WERI-Rb-1 (cell line): Measurements from ENCODE around the gene AP1S3.

ENCODE experiments used
- DNase-seq: peaks from one replicate; pipeline ENCODE4 v3.0.0-alpha.2; 2020
- H3K27ac ChIP-seq: fragments of 250-450 bp; sonication (Bioruptor Pico); 2 replicates; pipeline ENCODE4 v1.5.1; 2020; ENCODE audit warnings: mild to moderate bottlenecking, moderate library complexity
- H3K27me3 ChIP-seq: fragments of 250-450 bp; sonication (Bioruptor Pico); 2 replicates; pipeline ENCODE4 v1.5.1; 2021; ENCODE audit warnings: mild to moderate bottlenecking, low read depth, moderate library complexity; ENCODE audit not compliant: insufficient read depth, severe bottlenecking
- H3K36me3 ChIP-seq: fragments of 250-450 bp; sonication (Bioruptor Pico); 2 replicates; pipeline ENCODE4 v1.5.1; 2020; ENCODE audit warnings: mild to moderate bottlenecking, moderate library complexity
- H3K4me3 ChIP-seq: 2 replicates; pipeline ENCODE4 v1.5.1; 2011; ENCODE audit warnings: low read depth, mild to moderate bottlenecking, control low read depth, low read length
- H3K9me3 ChIP-seq: fragments of 250-450 bp; sonication (Bioruptor Pico); 2 replicates; pipeline ENCODE4 v1.5.1; 2021; ENCODE audit warnings: mild to moderate bottlenecking, moderate library complexity; ENCODE audit not compliant: severe bottlenecking
- CTCF ChIP-seq: IDR thresholded peaks from 2 replicates; pipeline ENCODE4 v1.5.1; 2011; ENCODE audit warnings: low read depth, mild to moderate bottlenecking, control low read depth, inconsistent platforms, low read length

The AP1S3 gene

GRCh38 chr2:223856584-223856983, 19.2 kb upstream of the AP1S3 start:
- no peaks in the 10 kb centered on the region for H3K36me3 ChIP-seq
- no peak overlapping the region for H3K4me3 ChIP-seq
- no peaks in the 10 kb centered on the region for H3K9me3 ChIP-seq
- no peak for DNase-seq
- no peaks in the 10 kb centered on the region for H3K27me3 ChIP-seq
- TF ChIP-seq CTCF: no peak
- H3K27ac ChIP-seq: no peak overlapping the region

DNA sequence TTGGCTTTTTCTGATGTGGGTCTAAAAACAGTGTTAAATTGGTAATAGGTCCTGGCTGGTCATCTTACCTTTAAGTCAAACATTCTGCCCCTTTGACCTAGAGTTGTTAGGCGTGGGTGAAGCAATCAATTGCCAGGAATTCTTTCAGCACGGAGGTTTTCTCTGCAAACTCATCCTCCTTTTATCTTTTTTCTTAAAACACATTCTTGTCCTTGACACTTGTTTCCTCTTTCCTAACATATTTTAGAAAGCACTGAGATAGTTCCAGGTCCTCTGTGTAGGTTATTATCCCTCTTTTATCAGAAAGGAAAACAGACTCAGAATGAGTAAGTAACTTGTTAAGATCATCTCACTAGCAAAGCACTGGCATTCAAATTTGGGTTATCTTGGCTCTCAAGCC, 18.6 kb upstream of the AP1S3 start:
- H3K9me3 ChIP-seq: no peaks in the 10 kb centered on the region
- no peak for DNase-seq
- H3K36me3 ChIP-seq: no peaks in the 10 kb centered on the region
- TF ChIP-seq CTCF: no peak
- no peak overlapping the region for H3K27ac ChIP-seq
- H3K4me3 ChIP-seq: no peak overlapping the region
- no peaks in the 10 kb centered on the region for H3K27me3 ChIP-seq

DNA sequence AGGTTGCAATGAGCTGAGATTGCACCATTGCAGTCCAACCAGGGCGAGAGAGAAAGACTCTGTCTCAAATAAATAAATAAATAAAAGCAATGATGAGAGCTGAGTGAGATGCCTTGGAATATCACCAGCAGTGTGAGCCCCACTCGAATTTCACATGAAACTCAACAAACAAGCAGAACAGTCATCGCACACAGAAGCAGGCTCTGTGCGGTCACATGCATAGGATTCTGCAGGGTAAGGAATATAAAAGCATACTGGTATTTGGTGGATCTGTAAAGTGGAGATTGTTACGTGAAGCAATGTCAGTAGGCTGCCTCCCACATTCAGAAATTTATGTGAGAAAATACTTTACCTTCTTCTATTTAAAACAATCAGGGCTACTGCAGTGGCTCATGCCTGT, 18.0 kb upstream of the AP1S3 start:
- Histone ChIP-seq H3K9me3 (no peaks in the 10 kb centered on the region), H3K27ac (no peak overlapping the region), H3K27me3 (no peaks in the 10 kb centered on the region), H3K36me3 (no peaks in the 10 kb centered on the region), H3K4me3 (no peak overlapping the region)
- DNase-seq: no peak
- no peak for TF ChIP-seq CTCF

DNA sequence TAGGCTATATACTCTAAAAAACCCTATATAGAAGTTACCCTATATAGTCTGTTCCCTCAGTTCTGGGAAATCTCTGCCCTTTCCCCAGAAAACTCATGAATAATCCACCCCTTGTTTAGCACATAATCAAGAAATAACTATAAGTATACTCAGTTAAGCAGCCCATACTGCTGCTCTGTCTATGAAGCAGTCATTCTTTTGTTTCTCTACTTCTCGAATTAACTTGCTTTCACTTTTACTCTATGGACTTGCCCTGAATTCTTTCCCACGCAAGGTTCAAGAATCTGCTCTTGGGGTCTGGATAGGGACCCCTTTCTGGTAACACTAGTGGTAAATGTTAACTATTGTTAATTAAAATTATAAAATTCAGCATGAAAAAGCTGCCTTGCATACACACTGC, 17.4 kb upstream of the AP1S3 start:
- no peak for TF ChIP-seq CTCF
- no peaks in the 10 kb centered on the region for H3K9me3 ChIP-seq
- no peak for DNase-seq
- no peaks in the 10 kb centered on the region for H3K36me3 ChIP-seq
- no peaks in the 10 kb centered on the region for H3K27me3 ChIP-seq
- no peak overlapping the region for H3K4me3 ChIP-seq
- H3K27ac ChIP-seq: no peak overlapping the region

- no peak for TF ChIP-seq CTCF
- Histone ChIP-seq H3K4me3 (no peak overlapping the region), H3K27ac (no peak overlapping the region), H3K9me3 (no peaks in the 10 kb centered on the region), H3K36me3 (no peaks in the 10 kb centered on the region), H3K27me3 (no peaks in the 10 kb centered on the region)
- no peak for DNase-seq
Measured at GRCh38 chr2:223853425-223853837, 16.0 kb upstream of the AP1S3 start.

DNA sequence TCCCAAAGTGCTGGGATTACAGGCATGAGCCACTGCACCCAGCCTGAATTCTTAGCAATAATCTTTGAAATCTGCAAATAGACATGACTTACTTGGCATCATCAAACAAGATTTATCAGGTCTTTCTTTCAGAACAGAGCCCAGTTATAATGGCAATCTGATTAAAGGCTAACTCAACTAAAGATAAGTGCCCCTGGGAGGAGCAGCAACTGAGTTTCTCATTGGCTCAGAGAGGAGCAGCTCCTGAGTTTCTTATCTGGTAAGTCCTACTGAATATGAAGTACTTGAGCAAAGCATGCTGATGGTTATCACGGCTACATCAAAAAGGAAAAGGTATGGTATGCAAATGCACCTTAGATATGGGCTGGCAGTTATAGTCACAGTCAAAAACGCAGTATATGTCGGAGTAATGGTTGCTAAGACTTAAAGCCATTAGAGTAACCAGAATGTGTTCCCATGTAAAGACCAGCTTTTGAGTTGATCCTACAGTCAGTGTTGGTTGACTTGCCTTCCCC, 15.0 kb upstream of the AP1S3 start:
- Histone ChIP-seq H3K27ac (no peak overlapping the region), H3K4me3 (no peak overlapping the region), H3K9me3 (no peaks in the 10 kb centered on the region), H3K36me3 (no peaks in the 10 kb centered on the region), H3K27me3 (no peaks in the 10 kb centered on the region)
- TF ChIP-seq CTCF: no peak
- no peak for DNase-seq
